ENCODE results near the gene OR10G3. TPM values are rescaled to one million over a fixed set of nuclear protein-coding genes. Genes with fewer than 3 reads are reported as not detected.

The OR10G3 gene
- total and polyA plus RNA-seq, 2 of the 13 experiments (the other 11 are each of a cell fraction or from before 2014, with no cell fraction given) = not detected

- TF ChIP-seq TCF12 (IDR thresholded peaks at IDR 0.05) = no peak
- TF ChIP-seq TCF12 (CRISPR knock-in tag; IDR thresholded peaks at IDR 0.05) = peak; percentile 34; the same call in 1 of the 2 replicates
- no peak for TF ChIP-seq SYNCRIP (IDR thresholded peaks at IDR 0.05; ENCODE audit: insufficient read depth, low read depth, low read length)
- 0 out of 2 replicates have a peak, but pooled peaks have one; percentile 60 for TF ChIP-seq IKZF5 (CRISPR knock-in tag; IDR thresholded peaks at IDR 0.05)
- TF ChIP-seq HNRNPLL (IDR thresholded peaks at IDR 0.05; ENCODE audit: low read depth, low read length, poor library complexity, severe bottlenecking) = no peak
- TF ChIP-seq ZNF614 (CRISPR knock-in tag; IDR thresholded peaks at IDR 0.05; ENCODE audit: borderline replicate concordance) = peak; percentile 84; the same call in 1 of the 2 replicates
- no peak for TF ChIP-seq SETDB1 (CRISPR knock-in tag; IDR thresholded peaks at IDR 0.05; ENCODE audit: borderline replicate concordance)
- no peak for TF ChIP-seq IKZF4 (CRISPR knock-in tag; IDR thresholded peaks at IDR 0.05; ENCODE audit: borderline replicate concordance, low read depth, not compliant biosample characterization)
- TF ChIP-seq RFXANK (CRISPR knock-in tag; IDR thresholded peaks at IDR 0.05) = peak; percentile 54; the same call in 1 of the 2 replicates
- TF ChIP-seq IKZF1 (IDR thresholded peaks at IDR 0.05) = no peak
- TF ChIP-seq HNRNPL (IDR thresholded peaks at IDR 0.05; ENCODE audit: low read depth, low read length) = no peak
- peak; percentile 88 for TF ChIP-seq CEBPG (CRISPR knock-in tag; IDR thresholded peaks at IDR 0.05)
- peak; percentile 63; the same call in 1 of the 2 replicates for TF ChIP-seq TFDP2 (CRISPR knock-in tag; IDR thresholded peaks at IDR 0.05)
- TF ChIP-seq ARID5B (CRISPR knock-in tag; IDR thresholded peaks at IDR 0.05) = peak; percentile 87
- no peak for TF ChIP-seq NFKB2 (CRISPR knock-in tag; IDR thresholded peaks at IDR 0.05; ENCODE audit: borderline replicate concordance)
- no peak for TF ChIP-seq ZNF501 (CRISPR knock-in tag; IDR thresholded peaks at IDR 0.05)
- peak; percentile 13; the same call in 1 of the 2 replicates for TF ChIP-seq GMEB2 (CRISPR knock-in tag; IDR thresholded peaks at IDR 0.05; ENCODE audit: low read depth)
- TF ChIP-seq HOXD1 (CRISPR knock-in tag; IDR thresholded peaks at IDR 0.05) = peak; percentile 65; the same call in 1 of the 2 replicates
- TF ChIP-seq MIER2 (CRISPR knock-in tag; IDR thresholded peaks at IDR 0.05) = peak; percentile 59
These were observed 51.2 kb downstream of the OR10G3 start (continued) for GRCh38 chr14:21528381-21529348.

Data from HepG2 (cell line).